Right cardiac atrium (tissue), 5 donors: ENCODE data around the gene CAMTA1. TPM values are rescaled to one million over a fixed set of nuclear protein-coding genes. Genes with fewer than 3 reads are reported as not detected.
A peak's percentile ranks its signal among the peaks of the same experiment; 100 is the strongest.
"Not testable (repeated sequence)": the region's sequence is repeated elsewhere in the genome, so short reads cannot be mapped to it uniquely, and the experiment has no call there.

Experiments used
- ATAC-seq, 2 donors: fragments of 200-7000 bp; cut with Tn5 transposase; one replicate each; pipeline versions ENCODE4 v1.8.0 to v1.9.1; 2020; ENCODE audit warnings: moderate library complexity in 2 of 2, mild to moderate bottlenecking in 1 of 2
- DNase-seq, 3 donors: peaks; one replicate each; pipeline ENCODE4 v3.0.0-alpha.2; 2020
- H3K27ac ChIP-seq: one replicate; pipeline ENCODE4 v1.5.1; 2013; ENCODE audit warnings: mild to moderate bottlenecking, low read length, control low read depth, moderate library complexity
- H3K27me3 ChIP-seq: one replicate; pipeline ENCODE4 v1.6.1; 2013; ENCODE audit not compliant: control insufficient read depth, insufficient read depth
- H3K4me1 ChIP-seq: one replicate; pipeline ENCODE4 v1.6.1; 2013; ENCODE audit warnings: low read length; ENCODE audit not compliant: control insufficient read depth, insufficient read depth
- H3K4me3 ChIP-seq: one replicate; pipeline ENCODE4 v1.5.1; 2013; ENCODE audit warnings: low read length, control low read depth
- H3K9me3 ChIP-seq: one replicate; pipeline ENCODE4 v1.6.1; 2013; ENCODE audit warnings: low read length; ENCODE audit not compliant: control insufficient read depth
- WGBS: extraction: QIAGEN DNeasy Blood & Tissue Kit; methylation state at CpG from one replicate; pipeline ENCODE4 v1.1.7; 2013; 5-methylcytosine and 5-hydroxymethylcytosine counted together
- intact Hi-C, 4 donors: fragments of 100-400 bp; cut with DNase I; formaldehyde crosslinking; loops; one replicate each; pipeline versions ENCODE4 v1.11.0 to v1.14.0; 2022 to 2023
- polyA plus RNA-seq: library from polyadenylated mRNA; stranded (reverse); fragments of 200-250 nt; gene quantifications from one replicate; pipeline ENCODE4 v1.2.3, GENCODE V29; 2013
- total RNA-seq, 4 donors: library from RNA; stranded (reverse); fragmentation: NEBNext Ultra II Directional; extraction: Animal tissue kit (Norgen Biotek cat#: 25700); gene quantifications; one replicate each; pipeline ENCODE4 v1.2.1, GENCODE V29; 2021
- donor health status: healthy with polysubstance abuse.
- donor health status: DM: no; HTN: yes; CAD: no.
- donor health status: DM: no; HTN: no; CAD: no.
- donor health status: DM: no; HTN: yes; CAD: no; lungs with severe emphysema.
- donor health status: DM: yes; HTN: yes; CAD: no.

The CAMTA1 gene
- total and polyA plus RNA-seq, 5 donors, result 155 to 334 (median 164) TPM

DNA sequence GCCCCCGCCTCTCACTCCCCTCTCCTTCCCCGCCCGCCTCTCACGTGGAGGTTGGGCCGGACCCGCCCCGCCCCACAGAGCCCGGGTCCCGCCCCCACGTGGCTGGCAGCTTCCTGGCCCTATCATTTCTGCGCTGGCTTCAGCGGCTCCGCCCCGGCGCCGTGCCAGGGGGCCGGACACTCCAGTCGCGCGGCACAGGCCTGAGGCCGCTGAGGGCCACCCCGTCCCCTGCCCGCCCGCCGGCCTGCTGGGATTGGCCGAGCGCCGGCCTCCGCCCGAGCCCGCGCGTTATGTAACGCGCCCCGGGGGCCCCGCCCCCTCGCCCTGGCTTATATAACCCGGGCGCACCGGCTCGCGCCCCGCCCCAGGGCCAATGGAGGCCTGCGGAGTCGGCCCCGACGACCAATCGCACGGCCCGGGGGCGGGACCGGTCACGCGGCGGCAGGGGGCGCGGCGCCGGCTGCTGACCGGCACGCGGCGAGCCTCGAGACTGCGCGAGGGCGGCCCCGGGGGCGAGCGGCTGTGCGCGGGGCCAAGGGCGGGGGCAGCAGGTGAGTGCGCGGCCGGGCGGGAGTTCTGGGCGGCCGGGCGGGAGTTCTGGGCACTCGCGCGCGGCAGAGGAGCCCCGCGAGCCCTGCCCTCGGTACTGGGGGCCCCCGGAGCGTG lies 998.7 kb downstream of the CAMTA1 start, which contains the start of gene PER3:
TSS of gene PER3 (plus strand) at position 466 of the 666 bp plus-strand sequence. CDS start 587 bp downstream, outside the sequence.
- Histone ChIP-seq H3K9me3 (no peaks in the 10 kb centered on the region), H3K4me1 (peaks cover 2% of the 10 kb centered on the region), H3K4me3 (peak within 1 kb of the TSS; percentile 83), H3K27me3 (no peaks in the 10 kb centered on the region), H3K27ac (peak within 1 kb of the TSS; percentile 82)
- DNase-seq (peak; percentile 98 to 99 (median 99)), ATAC-seq (peak; percentile 97 to 98)
- intact Hi-C loops, result no loop called here
- WGBS, result under 1% methylated on average over 90 of the region's 90 CpGs

DNA sequence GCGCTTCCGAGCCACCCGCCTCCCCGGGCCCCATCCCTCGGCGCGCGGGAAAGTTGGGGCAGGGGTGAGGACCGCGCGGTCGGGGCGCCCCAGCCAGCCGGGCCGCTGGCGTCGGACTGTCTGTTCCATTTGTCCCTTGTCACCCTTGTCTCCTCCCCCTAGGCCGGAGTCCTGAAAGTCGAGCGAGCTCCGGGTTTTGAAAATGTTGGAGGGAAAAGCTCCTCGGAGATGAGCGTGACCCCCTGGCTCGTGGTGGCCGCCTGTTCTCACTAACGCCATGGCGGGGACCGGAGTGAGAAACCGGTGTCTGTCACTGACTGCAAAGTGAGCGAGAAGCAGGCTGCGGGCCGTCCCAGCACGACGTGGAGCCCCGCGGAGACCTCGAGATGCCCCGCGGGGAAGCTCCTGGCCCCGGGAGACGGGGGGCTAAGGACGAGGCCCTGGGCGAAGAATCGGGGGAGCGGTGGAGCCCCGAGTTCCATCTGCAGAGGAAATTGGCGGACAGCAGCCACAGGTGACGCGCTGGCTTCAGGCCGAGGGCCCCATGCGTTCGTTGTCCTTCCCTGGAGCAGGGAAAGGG lies 999.3 kb downstream of the CAMTA1 start:
- Histone ChIP-seq H3K27me3 (no peaks in the 10 kb centered on the region), H3K9me3 (no peaks in the 10 kb centered on the region), H3K27ac (peak overlapping the region; percentile 76), H3K4me3 (peak overlapping the region; percentile 62), H3K4me1 (peaks cover 2% of the 10 kb centered on the region)
- ATAC-seq, result no peak
- 25% methylated on average over 52 of the region's 52 CpGs for WGBS
- peak; percentile 47 to 75 (median 66) for DNase-seq
- intact Hi-C loops, result no loop called here

DNA sequence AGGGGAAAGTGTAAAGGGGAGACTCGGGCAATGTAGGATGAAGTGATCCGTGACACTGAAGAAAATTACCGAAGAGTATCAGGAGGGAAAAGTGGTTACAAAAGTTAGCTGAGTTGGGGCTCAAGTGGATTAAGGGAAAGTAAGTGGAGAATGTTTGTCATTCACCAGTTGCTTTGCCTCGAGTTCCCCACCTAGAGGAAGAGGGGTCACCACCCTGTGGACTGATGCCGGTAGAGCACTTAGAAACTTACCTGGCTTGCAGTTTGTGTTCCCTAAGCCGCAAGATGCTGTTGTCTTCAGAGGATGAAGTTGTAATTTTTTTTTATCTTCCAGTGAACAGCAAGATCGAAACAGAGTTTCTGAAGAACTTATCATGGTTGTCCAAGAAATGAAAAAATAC lies 999.9 kb downstream of the CAMTA1 start:
- no peaks in the 10 kb centered on the region for H3K9me3 ChIP-seq
- intact Hi-C loops, result no loop called here
- ATAC-seq, result no peak
- WGBS, result 81% methylated on average over 7 of the region's 7 CpGs
- peaks cover 2% of the 10 kb centered on the region for H3K4me1 ChIP-seq
- no peaks in the 10 kb centered on the region for H3K27me3 ChIP-seq
- H3K4me3 ChIP-seq, result peak overlapping the region; percentile 62
- no peak for DNase-seq
- H3K27ac ChIP-seq, result no peak overlapping the region

DNA sequence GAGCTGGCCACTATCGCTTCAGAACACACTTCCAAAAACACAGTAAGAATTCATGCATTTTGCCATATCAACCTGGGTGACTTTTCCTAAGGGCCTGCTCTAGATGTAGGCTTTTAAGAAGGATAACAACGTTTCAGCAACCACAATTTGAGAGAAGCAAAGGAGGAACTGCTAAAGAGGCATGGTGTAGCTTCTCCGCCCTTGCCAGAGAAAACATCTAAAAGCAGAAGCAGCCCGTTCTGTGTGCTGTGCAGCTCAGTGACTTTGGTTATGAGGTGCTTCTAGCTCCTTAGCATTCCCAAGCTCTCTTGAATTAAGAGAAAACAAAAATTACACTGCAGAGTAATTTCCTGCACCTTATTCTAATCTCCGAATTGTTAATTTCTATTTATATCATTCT lies 1001.5 kb downstream of the CAMTA1 start:
- Histone ChIP-seq H3K4me3 (no peak overlapping the region), H3K4me1 (peaks cover 2% of the 10 kb centered on the region), H3K9me3 (no peaks in the 10 kb centered on the region), H3K27me3 (no peaks in the 10 kb centered on the region), H3K27ac (no peak overlapping the region)
- DNase-seq (no peak), ATAC-seq (no peak)
- 51% methylated on average over 5 of the region's 5 CpGs for WGBS
- intact Hi-C loops, result no loop called here

DNA sequence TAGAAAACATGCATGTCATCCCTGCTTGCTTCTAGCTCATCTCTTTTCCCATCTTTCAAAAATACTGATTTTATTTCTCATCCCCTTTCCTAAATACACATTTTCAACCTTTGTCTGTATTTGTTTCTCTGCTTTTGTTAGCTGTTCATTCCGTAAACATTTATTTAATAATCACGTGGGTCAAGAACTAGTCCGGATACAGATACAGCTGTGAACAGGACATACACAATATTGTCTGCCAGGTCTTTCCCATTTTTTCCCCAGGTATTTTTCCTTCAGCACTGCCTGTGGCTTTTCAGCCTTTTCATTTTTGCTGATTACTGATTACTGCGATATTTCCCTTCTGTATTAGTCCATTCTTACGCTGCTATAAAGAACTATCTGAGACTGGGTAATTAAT lies 1004.6 kb downstream of the CAMTA1 start:
- WGBS, result 88% methylated on average over 5 of the region's 5 CpGs
- intact Hi-C loops, result no loop called here
- Histone ChIP-seq H3K4me1 (peaks cover under 1% of the 10 kb centered on the region), H3K27ac (no peak overlapping the region), H3K27me3 (no peaks in the 10 kb centered on the region), H3K9me3 (no peaks in the 10 kb centered on the region), H3K4me3 (no peak overlapping the region)
- ATAC-seq (no peak), DNase-seq (no peak)

DNA sequence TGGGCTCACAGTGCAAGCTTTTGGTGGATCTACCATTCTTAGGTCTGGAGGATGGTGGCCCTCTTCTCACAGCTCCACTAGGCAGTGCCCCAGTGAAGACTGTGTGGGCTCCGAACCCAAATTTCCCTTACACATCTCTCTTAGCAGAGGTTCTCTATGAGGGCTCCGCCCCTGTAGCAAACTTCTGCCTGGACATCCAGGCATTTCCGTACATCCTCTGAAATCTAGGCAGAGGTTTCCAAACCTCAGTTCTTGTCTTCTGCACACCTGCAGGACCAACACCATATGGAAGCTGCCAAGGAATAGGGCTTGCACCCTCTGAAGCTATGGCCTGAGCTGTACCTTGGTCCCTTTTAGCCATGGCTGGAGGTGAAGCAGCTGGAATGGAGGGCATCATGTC lies 1005.8 kb downstream of the CAMTA1 start:
- H3K27me3 ChIP-seq, H3K9me3 ChIP-seq, ATAC-seq, H3K27ac ChIP-seq, H3K4me1 ChIP-seq, intact Hi-C loops, H3K4me3 ChIP-seq, DNase-seq: not testable (repeated sequence)
- 99% methylated on average over 3 of the region's 3 CpGs for WGBS

DNA sequence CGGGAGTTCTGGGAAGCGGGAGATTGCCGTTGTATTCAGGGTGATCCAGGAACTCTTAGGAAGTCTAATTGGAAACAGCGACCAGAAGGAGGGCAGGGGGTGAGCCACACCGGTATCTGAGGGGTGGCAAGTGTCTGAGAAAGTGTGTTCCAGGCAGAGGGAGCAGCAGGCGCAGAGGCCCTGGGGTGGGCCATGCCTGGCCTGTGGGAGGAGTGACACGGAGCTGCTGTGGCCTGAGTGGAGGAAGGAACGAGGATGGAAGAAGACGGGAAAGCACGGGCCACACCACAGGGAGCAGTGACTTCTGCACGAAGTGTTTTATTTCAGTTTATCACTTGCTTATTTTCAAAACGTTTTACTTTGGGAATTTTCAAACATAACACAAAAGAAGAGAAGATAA lies 1010.2 kb downstream of the CAMTA1 start:
- no peaks in the 10 kb centered on the region for H3K9me3 ChIP-seq
- no peak overlapping the region for H3K4me3 ChIP-seq
- WGBS, result 80% methylated on average over 12 of the region's 12 CpGs
- H3K27me3 ChIP-seq, result no peaks in the 10 kb centered on the region
- no peaks in the 10 kb centered on the region for H3K4me1 ChIP-seq
- DNase-seq, result no peak
- intact Hi-C loops, result no loop called here
- no peak overlapping the region for H3K27ac ChIP-seq
- ATAC-seq, result no peak

DNA sequence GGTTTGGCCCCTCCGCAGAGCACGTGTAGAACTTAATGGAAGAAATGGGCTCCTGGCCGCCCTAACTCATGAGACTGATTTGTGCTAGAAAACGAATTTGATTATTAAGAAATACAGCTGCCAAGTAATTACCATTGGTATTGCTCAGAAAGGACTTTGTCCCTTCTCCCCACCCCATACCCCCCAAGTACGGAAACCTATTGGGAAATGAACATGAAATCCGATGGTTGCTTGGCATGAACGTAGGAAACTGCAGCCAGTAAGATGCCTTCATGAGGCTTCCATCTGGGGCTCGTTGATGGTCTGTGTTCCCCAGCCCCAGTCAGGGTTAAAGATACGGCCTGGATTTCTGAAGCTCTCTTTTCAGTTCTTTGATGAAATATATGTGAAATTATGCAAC lies 1020.2 kb downstream of the CAMTA1 start:
- DNase-seq (no peak), ATAC-seq (no peak)
- H3K4me3 ChIP-seq, result no peak overlapping the region
- no peaks in the 10 kb centered on the region for H3K4me1 ChIP-seq
- intact Hi-C loops, result loop anchor here in 1 of 4 donors (10.0 kb wide), 1 partner anchor 99 kb away; no protein-coding TSS in a partner anchor
- no peaks in the 10 kb centered on the region for H3K9me3 ChIP-seq
- no peaks in the 10 kb centered on the region for H3K27me3 ChIP-seq
- H3K27ac ChIP-seq, result no peak overlapping the region
- WGBS, result 88% methylated on average over 9 of the region's 9 CpGs

DNA sequence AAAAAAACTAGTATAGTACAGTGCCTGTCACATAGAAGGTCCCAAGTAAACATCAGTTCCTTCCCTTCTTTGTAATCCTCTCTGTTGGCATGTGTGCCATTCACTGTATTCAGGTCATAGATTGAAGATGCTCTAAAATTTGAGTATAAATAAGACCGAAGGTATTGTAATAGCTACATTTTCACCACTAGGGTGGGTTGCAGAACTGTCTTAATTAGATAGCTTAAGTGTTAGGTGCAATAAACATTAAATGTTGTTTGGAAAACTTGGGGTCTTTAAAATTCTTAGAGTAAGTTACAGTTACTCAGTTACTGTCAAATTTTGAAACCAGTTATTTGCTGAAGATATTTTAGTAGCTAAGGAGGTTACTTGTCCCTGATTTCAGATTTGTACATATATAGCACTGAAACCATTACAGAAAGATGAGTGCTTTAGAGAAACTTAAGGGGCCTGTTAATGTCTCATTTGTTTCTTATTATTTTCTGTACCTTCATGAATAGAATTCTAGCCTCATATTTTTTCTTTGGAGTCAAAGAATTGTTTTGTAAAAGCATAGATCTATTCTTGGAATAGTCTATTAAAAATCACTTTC lies 1023.1 kb downstream of the CAMTA1 start:
- Histone ChIP-seq H3K4me3 (no peak overlapping the region), H3K9me3 (no peaks in the 10 kb centered on the region), H3K27me3 (no peaks in the 10 kb centered on the region), H3K27ac (no peak overlapping the region), H3K4me1 (no peaks in the 10 kb centered on the region)
- intact Hi-C loops, result loop anchor here in 1 of 4 donors (10.0 kb wide), 1 partner anchor 96 kb away; no protein-coding TSS in a partner anchor
- 31% methylated on average over 1 of the region's 1 CpG for WGBS
- DNase-seq (no peak), ATAC-seq (no peak)

DNA sequence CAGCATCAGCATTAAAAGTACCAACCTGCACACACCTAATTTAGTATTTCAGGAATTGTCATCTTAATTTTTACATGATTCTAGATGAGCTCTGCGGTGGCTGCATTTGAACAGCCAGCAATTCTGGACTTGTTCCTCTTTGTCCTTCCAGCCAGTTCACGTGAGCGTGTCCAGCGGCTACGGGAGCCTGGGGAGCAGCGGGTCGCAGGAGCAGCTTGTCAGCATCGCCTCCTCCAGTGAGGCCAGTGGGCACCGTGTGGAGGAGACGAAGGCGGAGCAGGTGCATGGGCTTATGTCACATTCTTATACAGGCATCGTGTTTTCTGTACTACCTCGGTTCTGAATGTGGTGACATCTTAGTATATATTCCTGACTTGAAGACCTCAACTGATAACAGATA lies 1024.5 kb downstream of the CAMTA1 start:
- intact Hi-C loops, result loop anchor here in 1 of 4 donors (10.0 kb wide), 1 partner anchor 95 kb away; no protein-coding TSS in a partner anchor
- ATAC-seq, result no peak
- WGBS, result 94% methylated on average over 13 of the region's 13 CpGs

DNA sequence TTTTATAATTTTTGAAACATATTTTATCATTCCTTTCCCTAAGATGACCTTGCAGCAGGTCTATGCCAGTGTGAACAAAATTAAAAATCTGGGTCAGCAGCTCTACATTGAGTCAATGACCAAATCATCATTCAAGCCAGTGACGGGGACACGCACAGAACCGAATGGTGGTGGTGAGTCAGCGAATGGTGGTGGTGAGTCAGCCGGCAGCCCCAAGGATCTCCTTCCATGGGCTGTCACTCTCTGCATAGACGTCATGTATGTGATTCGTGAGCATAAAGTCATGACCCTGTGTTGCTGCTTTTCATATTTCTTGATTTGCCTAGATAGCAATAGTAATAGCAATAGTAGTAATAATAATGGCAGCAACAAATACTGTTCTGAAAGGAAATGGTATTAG lies 1025.1 kb downstream of the CAMTA1 start:
- Histone ChIP-seq H3K27me3 (no peaks in the 10 kb centered on the region), H3K27ac (no peak overlapping the region), H3K4me3 (no peak overlapping the region), H3K9me3 (no peaks in the 10 kb centered on the region), H3K4me1 (no peaks in the 10 kb centered on the region)
- WGBS, result 90% methylated on average over 7 of the region's 7 CpGs
- intact Hi-C loops, result no loop called here
- DNase-seq (no peak), ATAC-seq (no peak)

More for the DNA sequence above, 1024.5 kb downstream of the CAMTA1 start:
- Histone ChIP-seq H3K9me3 (no peaks in the 10 kb centered on the region), H3K4me3 (no peak overlapping the region), H3K27ac (no peak overlapping the region), H3K4me1 (no peaks in the 10 kb centered on the region), H3K27me3 (no peaks in the 10 kb centered on the region)
- no peak for DNase-seq
